Kidney (tissue), 22 donors: ENCODE measurements around the gene TLX1. TPM values are rescaled to one million over a fixed set of nuclear protein-coding genes. Genes with fewer than 3 reads are reported as not detected.
A peak's percentile ranks its signal among the peaks of the same experiment; 100 is the strongest.

Experiments
- DNase-seq, 5 donors: peaks; one replicate each; pipeline ENCODE4 v3.0.0-alpha.2; 2013 to 2020
- FAIRE-seq: peaks from 2 replicates; lab custom pipeline; 2012; peaks lifted over from hg19 to GRCh38; lab: Jason Lieb, UNC
- H3K27ac ChIP-seq, 2 donors: one replicate each; pipeline ENCODE4 v1.7.0; 2013; ENCODE audit warnings: low read depth in 2 of 2, low read length in 2 of 2, inconsistent platforms in 1 of 2
- H3K27me3 ChIP-seq: one replicate; pipeline ENCODE4 v1.7.1; 2013; ENCODE audit warnings: low read length, inconsistent platforms; ENCODE audit not compliant: control insufficient read depth, insufficient read depth
- H3K36me3 ChIP-seq, 3 donors: one replicate each; pipeline versions ENCODE4 v1.7.0 to v1.7.1; 2013; ENCODE audit warnings: low read length in 3 of 3, control low read depth in 1 of 3, inconsistent platforms in 1 of 3; ENCODE audit not compliant: insufficient read depth in 3 of 3, control insufficient read depth in 2 of 3
- H3K4me1 ChIP-seq, 3 donors: one replicate each; pipeline versions ENCODE4 v1.7.0 to v1.7.1; 2013; ENCODE audit warnings: low read length in 3 of 3, inconsistent platforms in 1 of 3, low read depth in 1 of 3; ENCODE audit not compliant: control insufficient read depth in 2 of 3, insufficient read depth in 2 of 3
- H3K4me3 ChIP-seq, 3 donors: one replicate each; pipeline versions ENCODE4 v1.7.0 to v1.8.1; 2013; ENCODE audit warnings: low read length in 3 of 3, control low read depth in 1 of 3, inconsistent platforms in 1 of 3
- H3K9ac ChIP-seq, 3 donors: one replicate each; pipeline versions ENCODE4 v1.7.0 to v1.7.1; 2013; ENCODE audit warnings: low read length in 3 of 3, control low read depth in 1 of 3, inconsistent platforms in 1 of 3
- H3K9me3 ChIP-seq, 3 donors: one replicate each; pipeline versions ENCODE4 v1.7.0 to v1.7.1; 2013; ENCODE audit warnings: low read length in 3 of 3, control low read depth in 1 of 3, inconsistent platforms in 1 of 3; ENCODE audit not compliant: control insufficient read depth in 2 of 3, insufficient read depth in 1 of 3
- intact Hi-C: fragments of 100-400 bp; cut with DNase I; formaldehyde crosslinking; loops from one replicate; pipeline ENCODE4 v1.11.1; 2022
- long read RNA-seq, 10 donors: library from polyadenylated mRNA in 1 of 10; unstranded in 1 of 10; transcript quantifications; one replicate each; pipeline ENCODE4 v2.0.0 and lab custom pipeline, GENCODE V29; 2021 to 2026
- polyA plus RNA-seq: library from polyadenylated mRNA; stranded (reverse); fragments of 350-450 nt; fragmentation: Illumina TruSeq; extraction: RNeasy Lipid Tissue Mini Kit (QIAGEN cat#74804); gene quantifications from one replicate; pipeline ENCODE4 v1.2.3, GENCODE V29; 2014; ENCODE audit warnings: low read depth, low replicate concordance; ENCODE audit not compliant: insufficient read depth
- total RNA-seq: library from RNA; stranded (reverse); fragmentation: NEBNext Ultra II Directional; extraction: Animal tissue kit (Norgen Biotek cat#: 25700); gene quantifications from one replicate; pipeline ENCODE4 v1.2.1, GENCODE V29; 2021
- TF ChIP-seq, protein P1 (sequence below): IDR thresholded peaks from 3 replicates; pipeline ENCODE4 v1.5.1; 2012; ENCODE audit warnings: mild to moderate bottlenecking, moderate library complexity, borderline replicate concordance; ENCODE audit not compliant: insufficient read depth; ENCODE audit errors: extremely low read depth
- donor health status: control.
- donor health status: control.
- donor health status: control.
- donor health status: control.
- donor health status: control.
- donor health status: DM: yes; HTN: yes; CAD: no.
- donor health status: Normal renal cell carcinoma (clear cell type).

Gene TLX1
- not detected for total RNA-seq
- not detected for polyA plus RNA-seq
- long read RNA-seq, donor 1 = 0 reads
- long read RNA-seq, donor 2 = 0 reads
- long read RNA-seq, donor 3 = 0 reads
- long read RNA-seq, donor 4 = 0 reads
- long read RNA-seq, donor 5 = 0 reads
- long read RNA-seq, donor 6 = 0 reads
- long read RNA-seq, donor 7 = 0 reads
- long read RNA-seq, donor 8 = 0 reads
- long read RNA-seq, donor 9 = 0 reads
- long read RNA-seq, donor 10, partial matches to known transcripts = 0 of 1 reads
- long read RNA-seq, donor 10, other reads (novel, unspliced or antisense) = 0 of 1 reads

DNA sequence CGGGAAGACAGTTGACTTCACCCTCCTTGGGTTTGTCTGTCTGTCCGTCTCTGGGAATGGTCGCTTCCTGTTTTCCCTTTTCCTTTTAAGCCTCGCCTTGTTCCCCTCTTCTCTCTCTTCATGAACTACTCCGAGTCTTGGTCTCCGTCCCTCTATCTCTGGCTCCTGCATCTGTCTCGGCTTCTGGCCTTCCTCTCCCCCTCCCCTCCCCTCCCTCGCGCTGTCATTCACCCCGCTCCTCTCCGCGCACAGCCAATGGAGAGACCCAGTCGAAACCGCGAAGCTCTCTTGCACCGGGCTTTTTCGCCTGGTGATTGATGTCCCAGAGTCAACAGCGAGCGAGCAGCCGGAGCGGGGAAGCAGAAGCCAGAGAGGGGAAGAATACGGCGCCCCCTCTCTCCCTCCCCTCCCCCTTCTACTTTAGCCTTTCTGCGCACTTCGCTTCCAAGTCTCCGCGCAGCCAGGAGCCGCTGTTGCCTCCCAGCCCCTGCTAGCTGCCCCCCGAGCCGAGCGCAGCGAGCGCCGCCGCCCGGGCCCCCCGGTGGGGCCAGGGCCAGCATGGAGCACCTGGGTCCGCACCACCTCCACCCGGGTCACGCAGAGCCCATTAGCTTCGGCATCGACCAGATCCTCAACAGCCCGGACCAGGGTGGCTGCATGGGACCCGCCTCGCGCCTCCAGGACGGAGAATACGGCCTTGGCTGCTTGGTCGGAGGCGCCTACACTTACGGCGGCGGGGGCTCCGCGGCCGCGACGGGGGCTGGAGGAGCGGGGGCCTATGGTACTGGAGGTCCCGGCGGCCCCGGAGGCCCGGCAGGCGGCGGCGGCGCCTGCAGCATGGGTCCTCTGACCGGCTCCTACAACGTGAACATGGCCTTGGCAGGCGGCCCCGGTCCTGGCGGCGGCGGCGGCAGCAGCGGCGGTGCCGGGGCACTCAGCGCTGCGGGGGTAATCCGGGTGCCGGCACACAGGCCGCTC, at the start of gene TLX1:
TLX1 (plus strand) TSS at position 317 of the 978 bp plus-strand sequence; CDS start at position 559, 242 bp downstream.
- no peak within 1 kb of the TSS for H3K4me3 ChIP-seq
- peak in 2 of 5 donors; percentile 62 to 72 for DNase-seq
- no peaks in the 10 kb centered on the region for H3K36me3 ChIP-seq
- FAIRE-seq = no peak
- H3K9ac ChIP-seq = no peak within 1 kb of the TSS
- peaks cover 0 to 2% (median 0%) of the 10 kb centered on the region in 3 donors for H3K4me1 ChIP-seq
- H3K27ac ChIP-seq = no peak within 1 kb of the TSS
- H3K9me3 ChIP-seq = no peaks in the 10 kb centered on the region
- TF ChIP-seq, protein P1, sequence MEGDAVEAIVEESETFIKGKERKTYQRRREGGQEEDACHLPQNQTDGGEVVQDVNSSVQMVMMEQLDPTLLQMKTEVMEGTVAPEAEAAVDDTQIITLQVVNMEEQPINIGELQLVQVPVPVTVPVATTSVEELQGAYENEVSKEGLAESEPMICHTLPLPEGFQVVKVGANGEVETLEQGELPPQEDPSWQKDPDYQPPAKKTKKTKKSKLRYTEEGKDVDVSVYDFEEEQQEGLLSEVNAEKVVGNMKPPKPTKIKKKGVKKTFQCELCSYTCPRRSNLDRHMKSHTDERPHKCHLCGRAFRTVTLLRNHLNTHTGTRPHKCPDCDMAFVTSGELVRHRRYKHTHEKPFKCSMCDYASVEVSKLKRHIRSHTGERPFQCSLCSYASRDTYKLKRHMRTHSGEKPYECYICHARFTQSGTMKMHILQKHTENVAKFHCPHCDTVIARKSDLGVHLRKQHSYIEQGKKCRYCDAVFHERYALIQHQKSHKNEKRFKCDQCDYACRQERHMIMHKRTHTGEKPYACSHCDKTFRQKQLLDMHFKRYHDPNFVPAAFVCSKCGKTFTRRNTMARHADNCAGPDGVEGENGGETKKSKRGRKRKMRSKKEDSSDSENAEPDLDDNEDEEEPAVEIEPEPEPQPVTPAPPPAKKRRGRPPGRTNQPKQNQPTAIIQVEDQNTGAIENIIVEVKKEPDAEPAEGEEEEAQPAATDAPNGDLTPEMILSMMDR = no peak
- intact Hi-C loops = no loop called here
- peaks cover 76% of the 10 kb centered on the region for H3K27me3 ChIP-seq

DNA sequence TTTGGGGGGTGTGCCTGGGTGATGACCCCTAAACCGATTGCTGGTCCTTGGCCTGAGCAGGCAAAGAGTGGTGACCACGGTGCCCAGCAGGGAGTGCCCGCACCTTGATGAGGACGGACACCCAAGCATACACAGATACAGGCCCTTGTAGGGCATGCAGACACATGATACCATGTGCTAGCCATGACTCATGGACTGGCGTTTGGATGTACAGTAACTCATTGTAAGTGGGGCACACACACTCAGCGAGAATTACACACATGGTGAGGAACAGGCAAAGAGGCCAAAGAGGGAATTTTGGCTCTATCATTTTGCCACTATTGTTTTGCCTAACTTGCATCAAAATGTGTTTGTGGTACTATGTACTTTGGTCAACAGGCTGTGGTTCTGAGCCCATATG, 45.3 kb upstream of the TLX1 start:
- H3K4me1 ChIP-seq = no peaks in the 10 kb centered on the region
- intact Hi-C loops = no loop called here
- peaks cover 7% of the 10 kb centered on the region for H3K27me3 ChIP-seq
- H3K4me3 ChIP-seq = no peak overlapping the region
- no peaks in the 10 kb centered on the region for H3K9me3 ChIP-seq
- no peak overlapping the region for H3K9ac ChIP-seq
- no peak overlapping the region for H3K27ac ChIP-seq
- H3K36me3 ChIP-seq = no peaks in the 10 kb centered on the region
- TF ChIP-seq, protein P1 = no peak
- FAIRE-seq (no peak), DNase-seq (no peak)

DNA sequence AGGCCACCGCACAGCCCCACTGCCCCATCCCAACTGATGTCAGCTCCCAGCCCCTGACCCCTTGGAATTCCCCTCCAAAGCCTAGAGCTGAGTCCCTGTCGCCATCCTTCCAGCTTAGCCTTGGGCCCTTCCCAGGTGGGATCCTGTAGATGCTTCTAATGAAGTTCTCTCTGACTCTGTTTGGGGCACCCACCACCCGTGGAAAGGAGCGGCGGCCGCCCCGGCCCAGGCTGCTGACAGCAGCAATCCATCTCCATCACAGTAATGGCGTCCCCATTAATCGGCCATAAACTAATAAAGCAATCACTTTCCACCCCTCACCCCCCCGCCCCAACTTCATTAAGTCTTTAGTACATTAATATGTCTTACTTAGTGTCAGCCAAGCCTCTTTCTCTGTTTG, 43.7 kb upstream of the TLX1 start:
- no peak for DNase-seq

More for the DNA sequence above, 43.7 kb upstream of the TLX1 start:
- intact Hi-C loops = no loop called here
- no peaks in the 10 kb centered on the region for H3K4me1 ChIP-seq
- no peak for FAIRE-seq
- no peak overlapping the region for H3K27ac ChIP-seq
- no peak overlapping the region for H3K4me3 ChIP-seq
- H3K36me3 ChIP-seq = no peaks in the 10 kb centered on the region
- H3K27me3 ChIP-seq = peaks cover 7% of the 10 kb centered on the region
- H3K9me3 ChIP-seq = no peaks in the 10 kb centered on the region
- TF ChIP-seq, protein P1 = no peak
- H3K9ac ChIP-seq = no peak overlapping the region
